ENCODE results near the gene ANKRD29. TPM values are rescaled to one million over a fixed set of nuclear protein-coding genes. Genes with fewer than 3 reads are reported as not detected.

ANKRD29 gene
- total and polyA plus RNA-seq, 2 experiments from 2014 or later: 6.6 to 36.6 TPM

DNA sequence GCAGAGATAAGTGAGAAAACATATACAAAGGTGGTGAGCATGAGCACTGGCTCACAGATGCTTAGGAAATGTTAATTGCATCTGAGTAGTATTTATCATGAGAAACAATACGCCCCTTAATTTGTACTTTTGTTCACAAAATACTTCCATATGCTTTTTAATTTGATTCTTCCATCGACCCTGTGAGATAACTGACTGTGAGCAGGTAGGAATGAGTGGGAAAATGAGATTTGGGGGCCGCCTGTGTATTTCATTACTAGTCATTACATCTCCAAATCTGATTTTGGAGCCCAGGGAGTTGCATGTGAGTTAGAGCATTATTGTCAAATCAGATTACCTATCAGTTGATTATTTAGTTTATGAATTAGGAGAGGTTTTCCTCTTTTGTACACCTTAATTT is 39.7 kb downstream of the ANKRD29 start:
- ATAC-seq (no peak), DNase-seq (ENCODE audit: low spot score) (no peak)
- no peaks in the 10 kb centered on the region for H3K36me3 Mint-ChIP-seq (ENCODE audit: low read depth)
- Histone ChIP-seq H3K36me3 (ENCODE audit: insufficient read depth) (no peaks in the 10 kb centered on the region), H4K20me1 (replicated peaks; ENCODE audit: insufficient read depth) (no peaks in the 10 kb centered on the region; the same call in 1 of the 2 replicates), H3K4me1 (ENCODE audit: insufficient read depth) (peaks cover 18% of the 10 kb centered on the region), H3F3A (replicated peaks; ENCODE audit: low read depth) (0 out of 2 replicates have a peak, but pooled peaks cover 11% of the 10 kb centered on the region), H3K4me3 (no peak overlapping the region), H3K9me2 (ENCODE audit: insufficient read depth) (no peaks in the 10 kb centered on the region), H3K27me3 (ENCODE audit: insufficient read depth) (peaks cover 32% of the 10 kb centered on the region), H2AFZ (no peak overlapping the region), H3K27ac (ENCODE audit: low read depth) (no peak overlapping the region), H3K79me2 (replicated peaks; ENCODE audit: insufficient read depth) (no peaks in the 10 kb centered on the region), H3K4me2 (no peak overlapping the region)
- peaks cover 4% of the 10 kb centered on the region; the same call in 2 of the 3 replicates for H3K4me1 Mint-ChIP-seq
- no peaks in the 10 kb centered on the region for H3K9me3 Mint-ChIP-seq
- peaks cover 32% of the 10 kb centered on the region for H3K27me3 Mint-ChIP-seq (ENCODE audit: insufficient read depth, low read depth, poor library complexity)
- TF ChIP-seq EZH2 (IDR thresholded peaks at IDR 0.05; ENCODE audit: low read depth, unreplicated experiment) (no peak), NANOG (IDR thresholded peaks at IDR 0.05; ENCODE audit: borderline replicate concordance) (no peak), REST (IDR thresholded peaks at IDR 0.05; ENCODE audit: unreplicated experiment) (no peak)
- TF ChIP-seq, protein P1, sequence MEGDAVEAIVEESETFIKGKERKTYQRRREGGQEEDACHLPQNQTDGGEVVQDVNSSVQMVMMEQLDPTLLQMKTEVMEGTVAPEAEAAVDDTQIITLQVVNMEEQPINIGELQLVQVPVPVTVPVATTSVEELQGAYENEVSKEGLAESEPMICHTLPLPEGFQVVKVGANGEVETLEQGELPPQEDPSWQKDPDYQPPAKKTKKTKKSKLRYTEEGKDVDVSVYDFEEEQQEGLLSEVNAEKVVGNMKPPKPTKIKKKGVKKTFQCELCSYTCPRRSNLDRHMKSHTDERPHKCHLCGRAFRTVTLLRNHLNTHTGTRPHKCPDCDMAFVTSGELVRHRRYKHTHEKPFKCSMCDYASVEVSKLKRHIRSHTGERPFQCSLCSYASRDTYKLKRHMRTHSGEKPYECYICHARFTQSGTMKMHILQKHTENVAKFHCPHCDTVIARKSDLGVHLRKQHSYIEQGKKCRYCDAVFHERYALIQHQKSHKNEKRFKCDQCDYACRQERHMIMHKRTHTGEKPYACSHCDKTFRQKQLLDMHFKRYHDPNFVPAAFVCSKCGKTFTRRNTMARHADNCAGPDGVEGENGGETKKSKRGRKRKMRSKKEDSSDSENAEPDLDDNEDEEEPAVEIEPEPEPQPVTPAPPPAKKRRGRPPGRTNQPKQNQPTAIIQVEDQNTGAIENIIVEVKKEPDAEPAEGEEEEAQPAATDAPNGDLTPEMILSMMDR (conservative IDR thresholded peaks at IDR 0.05; ENCODE audit: low read depth in 2 of 2): no peak
- TF ChIP-seq, protein P2, sequence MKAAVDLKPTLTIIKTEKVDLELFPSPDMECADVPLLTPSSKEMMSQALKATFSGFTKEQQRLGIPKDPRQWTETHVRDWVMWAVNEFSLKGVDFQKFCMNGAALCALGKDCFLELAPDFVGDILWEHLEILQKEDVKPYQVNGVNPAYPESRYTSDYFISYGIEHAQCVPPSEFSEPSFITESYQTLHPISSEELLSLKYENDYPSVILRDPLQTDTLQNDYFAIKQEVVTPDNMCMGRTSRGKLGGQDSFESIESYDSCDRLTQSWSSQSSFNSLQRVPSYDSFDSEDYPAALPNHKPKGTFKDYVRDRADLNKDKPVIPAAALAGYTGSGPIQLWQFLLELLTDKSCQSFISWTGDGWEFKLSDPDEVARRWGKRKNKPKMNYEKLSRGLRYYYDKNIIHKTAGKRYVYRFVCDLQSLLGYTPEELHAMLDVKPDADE (IDR thresholded peaks at IDR 0.05): no peak
- H3K27ac Mint-ChIP-seq: no peak overlapping the region
- no peak overlapping the region for H3K4me3 Mint-ChIP-seq

- H3K27me3 Mint-ChIP-seq (ENCODE audit: insufficient read depth, low read depth, poor library complexity): peaks cover 30% of the 10 kb centered on the region
- no peak overlapping the region for H3K27ac ChIP-seq (ENCODE audit: low read depth)
- TF ChIP-seq NANOG (IDR thresholded peaks at IDR 0.05; ENCODE audit: borderline replicate concordance): no peak
- no peak for TF ChIP-seq REST (IDR thresholded peaks at IDR 0.05; ENCODE audit: unreplicated experiment)
Observed at GRCh38 chr18:23619388-23619881, 43.3 kb downstream of the ANKRD29 start.

More at GRCh38 chr18:23619388-23619881, 43.3 kb downstream of the ANKRD29 start:
- DNase-seq (ENCODE audit: low spot score) (peak; percentile 70), ATAC-seq (no peak)
- peaks cover 8% of the 10 kb centered on the region; the same call in 2 of the 3 replicates for H3K4me1 Mint-ChIP-seq
- no peaks in the 10 kb centered on the region for H3K36me3 Mint-ChIP-seq (ENCODE audit: low read depth)
- peak overlapping the region; percentile 76 for H3K4me3 Mint-ChIP-seq
- H3K9me3 Mint-ChIP-seq: no peaks in the 10 kb centered on the region
- H3K79me2 ChIP-seq (replicated peaks; ENCODE audit: insufficient read depth): no peaks in the 10 kb centered on the region
- H3K27ac Mint-ChIP-seq: no peak overlapping the region
- peak overlapping the region; percentile 57 for H2AFZ ChIP-seq
- H3F3A ChIP-seq (replicated peaks; ENCODE audit: low read depth): 0 out of 2 replicates have a peak, but pooled peaks cover 11% of the 10 kb centered on the region
- H3K9me2 ChIP-seq (ENCODE audit: insufficient read depth): no peaks in the 10 kb centered on the region
- peaks cover 18% of the 10 kb centered on the region for H3K4me1 ChIP-seq (ENCODE audit: insufficient read depth)
- H3K4me2 ChIP-seq: peak overlapping the region; percentile 87
- peaks cover 32% of the 10 kb centered on the region for H3K27me3 ChIP-seq (ENCODE audit: insufficient read depth)
- peak overlapping the region; percentile 70 for H3K4me3 ChIP-seq
- H3K36me3 ChIP-seq (ENCODE audit: insufficient read depth): no peaks in the 10 kb centered on the region
- H4K20me1 ChIP-seq (replicated peaks; ENCODE audit: insufficient read depth): no peaks in the 10 kb centered on the region; the same call in 1 of the 2 replicates
